Measurements from ENCODE around the gene KRT222. TPM values are rescaled to one million over a fixed set of nuclear protein-coding genes. Genes with fewer than 3 reads are reported as not detected.

KRT222 gene
- total and polyA plus RNA-seq, 2 of the 13 experiments (the other 11 are each of a cell fraction or from before 2014, with no cell fraction given), result not detected

DNA sequence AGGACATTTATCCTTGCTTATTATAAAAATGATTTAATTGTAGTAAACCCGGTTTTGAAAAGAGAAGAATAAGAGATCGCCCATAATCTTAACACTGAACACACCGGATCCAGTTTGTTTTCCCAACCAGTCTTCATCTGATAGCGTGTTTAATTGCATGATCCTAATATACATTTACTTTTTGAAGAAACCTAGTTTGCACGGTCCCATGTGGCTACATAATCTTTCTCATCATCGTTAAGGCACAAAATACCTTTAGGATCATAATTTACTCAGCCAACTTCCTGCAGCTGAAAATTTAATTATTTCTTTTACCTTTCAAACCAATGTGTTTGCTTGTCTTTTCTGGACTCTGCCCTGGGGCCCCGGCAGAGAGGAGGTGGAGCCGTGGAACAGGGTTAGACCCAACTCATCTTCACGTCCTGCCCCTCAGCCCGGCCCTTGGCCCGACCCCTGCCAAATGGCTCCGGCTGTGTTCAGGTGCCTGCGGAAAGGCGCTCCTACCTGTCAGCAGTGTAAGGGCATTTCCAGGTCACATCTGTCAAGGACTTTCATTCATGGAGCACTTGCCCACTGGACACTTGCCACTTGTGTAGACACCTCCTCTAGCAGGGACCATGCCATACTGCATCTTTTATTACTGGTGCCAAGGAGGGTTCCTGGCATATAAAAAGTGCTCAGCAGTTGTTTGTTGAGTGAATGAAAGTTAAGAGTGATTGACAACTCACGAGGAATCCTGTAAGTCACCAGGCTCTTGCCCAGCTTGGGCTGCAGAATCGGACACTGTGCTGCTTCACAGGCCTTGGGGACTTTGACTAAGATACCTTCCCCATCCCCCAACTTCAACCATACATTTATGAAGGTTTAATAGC is 46.0 kb downstream of the KRT222 start (continued):
- TF ChIP-seq, protein P1, sequence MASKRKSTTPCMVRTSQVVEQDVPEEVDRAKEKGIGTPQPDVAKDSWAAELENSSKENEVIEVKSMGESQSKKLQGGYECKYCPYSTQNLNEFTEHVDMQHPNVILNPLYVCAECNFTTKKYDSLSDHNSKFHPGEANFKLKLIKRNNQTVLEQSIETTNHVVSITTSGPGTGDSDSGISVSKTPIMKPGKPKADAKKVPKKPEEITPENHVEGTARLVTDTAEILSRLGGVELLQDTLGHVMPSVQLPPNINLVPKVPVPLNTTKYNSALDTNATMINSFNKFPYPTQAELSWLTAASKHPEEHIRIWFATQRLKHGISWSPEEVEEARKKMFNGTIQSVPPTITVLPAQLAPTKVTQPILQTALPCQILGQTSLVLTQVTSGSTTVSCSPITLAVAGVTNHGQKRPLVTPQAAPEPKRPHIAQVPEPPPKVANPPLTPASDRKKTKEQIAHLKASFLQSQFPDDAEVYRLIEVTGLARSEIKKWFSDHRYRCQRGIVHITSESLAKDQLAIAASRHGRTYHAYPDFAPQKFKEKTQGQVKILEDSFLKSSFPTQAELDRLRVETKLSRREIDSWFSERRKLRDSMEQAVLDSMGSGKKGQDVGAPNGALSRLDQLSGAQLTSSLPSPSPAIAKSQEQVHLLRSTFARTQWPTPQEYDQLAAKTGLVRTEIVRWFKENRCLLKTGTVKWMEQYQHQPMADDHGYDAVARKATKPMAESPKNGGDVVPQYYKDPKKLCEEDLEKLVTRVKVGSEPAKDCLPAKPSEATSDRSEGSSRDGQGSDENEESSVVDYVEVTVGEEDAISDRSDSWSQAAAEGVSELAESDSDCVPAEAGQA (IDR thresholded peaks at IDR 0.05; ENCODE audit: low read depth), result no peak
- TF ChIP-seq, protein P1 (CRISPR knock-in tag; IDR thresholded peaks at IDR 0.05; ENCODE audit: borderline replicate concordance), result no peak
- TF ChIP-seq, protein P2, sequence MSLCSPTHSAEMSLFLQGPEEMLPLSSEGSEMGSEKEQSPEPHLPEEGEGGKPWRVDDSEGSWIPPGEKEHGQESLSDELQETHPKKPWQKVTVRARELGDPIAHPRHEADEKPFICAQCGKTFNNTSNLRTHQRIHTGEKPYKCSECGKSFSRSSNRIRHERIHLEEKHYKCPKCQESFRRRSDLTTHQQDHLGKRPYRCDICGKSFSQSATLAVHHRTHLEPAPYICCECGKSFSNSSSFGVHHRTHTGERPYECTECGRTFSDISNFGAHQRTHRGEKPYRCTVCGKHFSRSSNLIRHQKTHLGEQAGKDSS (CRISPR knock-in tag; IDR thresholded peaks at IDR 0.05; ENCODE audit: borderline replicate concordance, low read depth), result no peak
- TF ChIP-seq, protein P3, sequence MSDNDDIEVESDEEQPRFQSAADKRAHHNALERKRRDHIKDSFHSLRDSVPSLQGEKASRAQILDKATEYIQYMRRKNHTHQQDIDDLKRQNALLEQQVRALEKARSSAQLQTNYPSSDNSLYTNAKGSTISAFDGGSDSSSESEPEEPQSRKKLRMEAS (IDR thresholded peaks at IDR 0.05), result 0 out of 2 replicates have a peak, but pooled peaks have one; percentile 11
- TF ChIP-seq, protein P4, sequence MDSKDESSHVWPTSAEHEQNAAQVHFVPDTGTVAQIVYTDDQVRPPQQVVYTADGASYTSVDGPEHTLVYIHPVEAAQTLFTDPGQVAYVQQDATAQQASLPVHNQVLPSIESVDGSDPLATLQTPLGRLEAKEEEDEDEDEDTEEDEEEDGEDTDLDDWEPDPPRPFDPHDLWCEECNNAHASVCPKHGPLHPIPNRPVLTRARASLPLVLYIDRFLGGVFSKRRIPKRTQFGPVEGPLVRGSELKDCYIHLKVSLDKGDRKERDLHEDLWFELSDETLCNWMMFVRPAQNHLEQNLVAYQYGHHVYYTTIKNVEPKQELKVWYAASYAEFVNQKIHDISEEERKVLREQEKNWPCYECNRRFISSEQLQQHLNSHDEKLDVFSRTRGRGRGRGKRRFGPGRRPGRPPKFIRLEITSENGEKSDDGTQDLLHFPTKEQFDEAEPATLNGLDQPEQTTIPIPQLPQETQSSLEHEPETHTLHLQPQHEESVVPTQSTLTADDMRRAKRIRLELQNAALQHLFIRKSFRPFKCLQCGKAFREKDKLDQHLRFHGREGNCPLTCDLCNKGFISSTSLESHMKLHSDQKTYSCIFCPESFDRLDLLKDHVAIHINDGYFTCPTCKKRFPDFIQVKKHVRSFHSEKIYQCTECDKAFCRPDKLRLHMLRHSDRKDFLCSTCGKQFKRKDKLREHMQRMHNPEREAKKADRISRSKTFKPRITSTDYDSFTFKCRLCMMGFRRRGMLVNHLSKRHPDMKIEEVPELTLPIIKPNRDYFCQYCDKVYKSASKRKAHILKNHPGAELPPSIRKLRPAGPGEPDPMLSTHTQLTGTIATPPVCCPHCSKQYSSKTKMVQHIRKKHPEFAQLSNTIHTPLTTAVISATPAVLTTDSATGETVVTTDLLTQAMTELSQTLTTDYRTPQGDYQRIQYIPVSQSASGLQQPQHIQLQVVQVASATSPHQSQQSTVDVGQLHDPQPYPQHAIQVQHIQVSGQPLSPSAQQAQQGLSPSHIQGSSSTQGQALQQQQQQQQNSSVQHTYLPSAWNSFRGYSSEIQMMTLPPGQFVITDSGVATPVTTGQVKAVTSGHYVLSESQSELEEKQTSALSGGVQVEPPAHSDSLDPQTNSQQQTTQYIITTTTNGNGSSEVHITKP (CRISPR knock-in tag; IDR thresholded peaks at IDR 0.05; ENCODE audit: low read depth), result no peak
- TF ChIP-seq, protein P5, sequence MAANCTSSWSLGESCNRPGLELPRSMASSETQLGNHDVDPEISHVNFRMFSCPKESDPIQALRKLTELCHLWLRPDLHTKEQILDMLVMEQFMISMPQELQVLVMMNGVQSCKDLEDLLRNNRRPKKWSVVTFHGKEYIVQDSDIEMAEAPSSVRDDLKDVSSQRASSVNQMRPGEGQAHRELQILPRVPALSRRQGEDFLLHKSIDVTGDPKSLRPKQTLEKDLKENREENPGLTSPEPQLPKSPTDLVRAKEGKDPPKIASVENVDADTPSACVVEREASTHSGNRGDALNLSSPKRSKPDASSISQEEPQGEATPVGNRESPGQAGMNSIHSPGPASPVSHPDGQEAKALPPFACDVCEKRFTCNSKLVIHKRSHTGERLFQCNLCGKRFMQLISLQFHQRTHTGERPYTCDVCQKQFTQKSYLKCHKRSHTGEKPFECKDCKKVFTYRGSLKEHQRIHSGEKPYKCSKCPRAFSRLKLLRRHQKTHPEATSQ (CRISPR knock-in tag; IDR thresholded peaks at IDR 0.05; ENCODE audit: borderline replicate concordance), result no peak
- 0 out of 2 replicates have a peak, but pooled peaks have one; percentile 44 for TF ChIP-seq EEA1 (CRISPR knock-in tag; IDR thresholded peaks at IDR 0.05; ENCODE audit: borderline replicate concordance)
- TF ChIP-seq ZSCAN29 (CRISPR knock-in tag; conservative IDR thresholded peaks at IDR 0.05), result 0 out of 2 replicates have a peak, but pooled peaks have one; percentile 63
- TF ChIP-seq RCOR2 (CRISPR knock-in tag; IDR thresholded peaks at IDR 0.05), result no peak

Measured in HepG2 (cell line).